ENCODE results near the gene ABCD1.

Gene ABCD1

GRCh38 chrX:153774576-153775292 lies 50.1 kb downstream of the ABCD1 start:
- no peak for ATAC-seq
- no peak for DNase-seq

- ATAC-seq (no peak), DNase-seq (no peak)
These were observed 50.9 kb downstream of the ABCD1 start for GRCh38 chrX:153775293-153776119.

GRCh38 chrX:153776120-153776599 lies 51.5 kb downstream of the ABCD1 start:
- no peak for DNase-seq
- no peak for ATAC-seq

GRCh38 chrX:153776611-153777045 lies 52.0 kb downstream of the ABCD1 start:
- ATAC-seq, result no peak
- no peak for DNase-seq

DNA sequence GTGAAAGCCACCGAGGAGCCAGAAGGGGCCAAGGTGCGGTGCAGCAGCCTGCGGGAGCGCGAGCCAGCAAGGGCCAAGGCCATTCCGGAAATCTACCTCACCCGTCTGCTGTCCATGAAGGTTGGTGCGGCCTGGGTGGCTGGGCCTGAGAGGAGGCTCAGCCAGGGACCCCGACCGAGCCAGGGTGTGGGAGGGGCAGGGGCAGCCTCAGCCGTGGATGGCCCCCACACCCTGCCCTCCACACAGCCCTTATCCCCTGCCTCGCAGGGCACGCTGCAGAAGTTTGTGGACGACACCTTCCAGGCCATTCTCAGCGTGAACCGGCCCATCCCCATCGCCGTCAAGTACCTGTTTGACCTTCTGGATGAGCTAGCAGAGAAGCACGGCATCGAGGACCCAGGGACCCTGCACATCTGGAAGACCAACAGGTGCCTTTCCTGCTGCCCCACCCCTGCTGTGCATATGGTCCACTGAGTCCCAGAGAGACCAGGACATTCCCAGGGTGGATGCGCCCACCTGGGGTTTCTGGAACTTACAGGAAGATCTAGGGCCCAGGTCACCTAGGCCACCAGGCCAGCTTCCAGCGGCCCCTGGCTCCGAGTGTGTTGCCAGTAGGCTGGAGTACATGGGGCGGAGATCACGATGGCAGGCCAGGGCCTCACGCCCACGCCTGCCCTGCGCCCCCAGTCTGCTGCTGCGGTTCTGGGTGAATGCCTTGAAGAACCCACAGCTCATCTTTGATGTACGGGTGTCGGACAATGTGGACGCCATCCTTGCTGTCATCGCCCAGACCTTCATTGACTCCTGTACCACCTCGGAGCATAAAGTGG lies 52.8 kb downstream of the ABCD1 start:
- ATAC-seq (no peak), DNase-seq (no peak)

DNA sequence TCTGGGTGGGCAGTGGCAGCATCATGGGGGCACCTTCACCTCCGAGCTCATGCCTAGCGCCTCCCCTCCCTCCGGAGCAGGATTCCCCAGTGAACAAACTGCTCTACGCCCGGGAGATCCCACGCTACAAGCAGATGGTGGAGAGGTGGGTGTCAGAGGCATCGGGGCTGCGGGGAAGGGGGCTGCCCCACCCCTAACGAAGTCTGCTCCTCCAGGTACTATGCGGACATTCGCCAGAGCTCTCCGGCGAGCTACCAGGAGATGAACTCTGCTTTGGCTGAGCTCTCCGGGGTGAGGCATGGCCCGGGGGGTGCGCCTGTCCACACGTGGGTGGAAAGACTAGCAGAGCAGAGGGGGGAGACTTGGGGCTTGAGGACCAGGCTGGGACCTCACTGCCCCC lies 53.5 kb downstream of the ABCD1 start:
- ATAC-seq, result no peak

DNA sequence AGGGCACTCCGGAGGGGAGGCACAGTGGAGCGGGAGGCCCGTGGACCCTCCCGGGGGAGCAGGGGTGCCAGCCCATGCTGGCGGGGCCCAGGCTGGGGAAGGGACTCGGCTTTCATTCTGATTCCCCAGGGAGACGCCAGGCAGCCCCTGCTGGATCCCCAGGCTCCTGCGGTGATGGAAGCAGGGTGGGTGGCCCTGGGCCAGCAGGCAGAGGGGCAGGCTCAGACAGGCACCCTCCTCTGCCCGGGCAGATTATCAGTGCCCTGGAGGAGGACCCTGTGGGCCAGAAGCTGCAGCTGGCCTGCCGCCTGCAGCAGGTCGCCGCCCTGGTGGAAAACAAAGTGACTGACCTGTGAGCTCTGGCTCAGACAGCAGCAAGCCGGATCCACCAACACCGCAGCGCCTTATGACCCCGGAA lies 54.0 kb downstream of the ABCD1 start:
- ATAC-seq (no peak), DNase-seq (no peak)

More for the DNA sequence above, 53.5 kb downstream of the ABCD1 start:
- DNase-seq, result no peak

DNA sequence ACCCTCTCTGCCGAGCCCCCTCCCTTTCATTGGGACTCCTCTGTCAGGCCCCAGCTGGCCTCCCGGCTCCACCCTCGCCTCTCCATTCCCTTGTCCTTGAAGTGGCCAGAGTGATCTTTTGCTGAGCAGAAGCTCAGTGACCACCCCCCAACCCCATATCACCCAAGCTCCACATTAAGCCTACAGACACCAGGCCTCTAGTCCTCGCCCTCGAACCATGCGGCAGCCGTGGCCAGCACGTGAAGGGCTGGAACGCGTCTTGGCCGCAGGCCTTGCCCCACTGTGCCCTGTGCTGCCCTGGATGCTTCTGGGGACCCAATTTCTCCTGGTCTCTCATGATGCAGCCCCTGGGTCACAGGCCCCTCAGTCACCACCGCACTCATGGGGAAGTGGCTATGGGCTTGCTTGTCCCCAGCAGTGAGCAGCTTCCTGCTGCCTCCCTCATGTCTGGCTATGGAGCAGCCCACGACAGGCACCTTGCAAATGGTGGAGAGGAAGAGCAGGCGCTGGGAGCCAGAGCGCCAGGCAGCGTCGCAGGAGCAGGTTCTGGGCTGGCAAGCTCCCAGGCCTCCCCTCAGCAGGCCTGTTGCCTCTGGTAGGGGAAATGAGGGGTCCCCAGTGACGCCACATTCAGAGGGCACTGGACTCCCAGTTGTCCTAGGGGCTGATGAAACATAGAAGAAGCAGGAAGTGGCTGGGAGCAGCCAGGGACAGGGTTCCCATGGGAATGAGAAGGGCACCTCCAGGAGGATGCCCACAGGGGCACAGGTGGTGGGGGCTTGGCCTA lies 55.4 kb downstream of the ABCD1 start:
- no peak for ATAC-seq
- DNase-seq, result no peak

DNA sequence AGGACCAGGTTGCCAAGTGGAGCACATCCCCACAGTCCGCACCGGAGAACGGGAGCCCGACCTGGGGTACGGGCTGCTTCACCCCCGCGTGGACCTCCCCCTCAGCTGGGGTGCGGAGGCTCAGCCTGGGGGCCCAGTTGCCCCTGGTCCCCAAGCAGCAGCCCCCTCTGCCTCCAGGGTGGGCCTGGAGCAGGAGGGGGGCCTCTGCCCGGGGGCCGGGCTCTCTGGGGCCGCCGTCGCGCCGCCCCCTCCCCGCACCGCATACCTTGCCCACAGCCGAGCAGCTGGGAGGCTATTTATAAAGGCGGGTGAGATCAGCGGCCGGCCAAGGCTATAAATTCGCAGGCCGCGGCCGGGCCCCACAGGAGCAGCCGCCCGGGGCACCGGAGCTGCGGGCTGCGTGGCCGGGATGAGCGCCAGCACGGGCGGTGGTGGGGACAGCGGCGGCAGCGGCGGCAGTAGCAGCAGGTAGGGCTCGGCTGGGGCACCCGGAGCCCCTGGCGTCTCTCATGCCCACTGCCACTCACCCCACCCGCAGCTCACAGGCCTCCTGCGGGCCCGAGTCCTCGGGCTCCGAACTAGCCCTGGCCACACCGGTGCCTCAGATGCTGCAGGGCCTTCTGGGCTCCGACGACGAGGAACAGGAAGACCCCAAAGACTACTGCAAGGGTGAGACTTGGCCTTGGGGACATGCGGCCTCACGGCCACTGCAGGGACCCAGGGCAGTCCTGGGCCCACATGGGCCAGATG lies 56.2 kb downstream of the ABCD1 start, which contains the start of gene SRPK3:
TSS of gene SRPK3 (plus strand) at position 364 of the 750 bp plus-strand sequence. CDS start at position 410, 46 bp downstream.
- DNase-seq (no peak), ATAC-seq (no peak)

- no peak for ATAC-seq
- no peak for DNase-seq
These were observed 56.9 kb downstream of the ABCD1 start for GRCh38 chrX:153781428-153782047.

GRCh38 chrX:153782313-153782712 lies 57.7 kb downstream of the ABCD1 start:
- ATAC-seq, result no peak

GRCh38 chrX:153782871-153783270 lies 58.2 kb downstream of the ABCD1 start:
- no peak for ATAC-seq
- no peak for DNase-seq

More at GRCh38 chrX:153782313-153782712, 57.7 kb downstream of the ABCD1 start:
- no peak for DNase-seq

DNA sequence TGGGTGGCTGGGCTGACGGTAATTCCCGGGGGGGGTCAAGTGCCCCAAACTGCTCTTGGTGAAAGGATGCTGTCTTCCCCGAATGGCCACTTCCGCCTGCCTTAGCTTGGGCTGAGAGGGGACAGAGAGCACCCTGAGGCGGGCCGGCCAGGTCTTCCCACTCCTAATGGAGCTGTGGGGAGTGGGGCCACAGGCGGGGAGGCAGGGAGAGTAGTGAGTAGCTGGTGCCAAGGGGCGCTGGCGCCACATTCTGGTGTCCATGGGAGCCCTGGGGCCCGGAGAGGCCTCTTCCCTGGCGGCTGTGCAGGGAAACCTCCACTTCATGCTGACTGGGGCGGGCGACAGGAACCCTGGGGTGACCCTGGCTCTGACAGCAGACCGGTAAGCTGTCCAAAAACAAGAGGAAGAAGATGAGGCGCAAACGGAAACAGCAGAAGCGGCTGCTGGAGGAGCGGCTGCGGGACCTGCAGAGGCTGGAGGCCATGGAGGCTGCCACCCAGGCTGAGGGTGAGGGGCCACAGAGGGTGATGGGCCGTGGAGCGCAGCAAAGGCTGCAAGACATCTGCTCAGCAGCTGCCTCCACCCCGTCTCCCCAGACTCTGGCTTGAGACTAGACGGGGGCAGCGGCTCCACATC lies 58.8 kb downstream of the ABCD1 start:
- ATAC-seq (no peak), DNase-seq (no peak)

- DNase-seq, result no peak
- ATAC-seq, result no peak
These were observed 59.8 kb downstream of the ABCD1 start for GRCh38 chrX:153784325-153784967.

GRCh38 chrX:153786669-153787068 lies 62.0 kb downstream of the ABCD1 start:
- DNase-seq (no peak), ATAC-seq (no peak)

GRCh38 chrX:153789654-153790053 lies 65.0 kb downstream of the ABCD1 start:
- ATAC-seq (no peak), DNase-seq (no peak)

DNA sequence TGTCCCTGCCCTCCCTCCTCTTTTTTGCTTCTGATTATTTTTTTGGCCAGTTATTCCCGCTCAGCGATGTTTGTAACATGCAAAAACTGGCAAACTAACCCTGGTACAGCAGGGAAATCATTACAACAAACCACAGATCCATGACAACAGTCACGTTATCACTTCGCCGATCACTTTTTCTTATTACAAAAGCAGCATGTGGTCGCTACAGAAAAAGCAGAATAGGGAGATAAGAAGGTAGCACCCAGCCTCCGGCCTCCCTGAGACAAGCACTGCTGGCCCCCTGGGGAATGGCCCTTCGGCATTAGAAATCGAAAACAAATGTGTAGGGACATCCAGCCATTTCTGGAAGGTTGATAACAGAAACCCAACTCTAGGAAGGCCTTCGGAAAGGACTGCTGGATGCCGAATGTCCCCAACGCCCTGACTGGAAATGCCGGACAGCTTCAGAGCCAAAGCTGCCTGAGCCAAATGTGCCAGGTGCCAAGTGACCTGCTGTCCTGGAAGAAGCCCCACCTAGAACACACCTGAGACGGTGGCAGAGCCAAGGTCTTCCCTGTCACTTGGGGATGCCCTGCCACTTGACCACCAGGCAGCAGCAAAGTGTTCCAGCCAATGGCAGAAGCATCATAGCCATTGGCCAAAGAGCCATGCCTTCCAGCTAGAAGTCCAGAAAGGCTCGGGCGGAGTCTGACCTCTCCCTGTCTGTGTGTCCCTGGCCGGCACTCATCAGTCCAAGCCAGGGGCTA lies 66.6 kb downstream of the ABCD1 start:
- DNase-seq (no peak), ATAC-seq (no peak)

DNA sequence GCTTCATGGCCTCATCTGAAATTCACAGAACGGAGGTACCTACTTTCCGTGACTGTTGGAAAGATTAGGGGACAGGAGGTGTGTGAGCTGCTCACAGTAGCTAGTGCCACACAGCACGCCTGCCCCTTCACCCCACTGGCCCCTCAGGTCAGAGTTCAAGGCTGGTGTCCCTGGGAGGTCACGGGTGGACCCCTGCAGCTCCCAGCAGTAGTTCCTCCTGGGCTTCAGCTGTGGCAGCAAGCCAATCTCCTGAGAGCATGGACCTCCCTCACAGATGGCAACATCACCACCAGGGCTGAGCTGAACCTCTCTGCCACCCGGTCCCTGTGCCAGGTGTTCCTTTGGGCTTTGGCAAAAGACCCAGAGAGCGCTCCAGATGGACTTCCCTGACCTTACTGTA lies 67.7 kb downstream of the ABCD1 start:
- DNase-seq (no peak), ATAC-seq (no peak)

All from stimulated activated naive CD8-positive, alpha-beta T cell treated with anti-CD3 and anti-CD28 coated beads, Interleukin-15, Interleukin-2, amounts not matched to agents 100 U/mL and 50 U/mL, for 24 hours (primary cell).